WERI-Rb-1 (cell line): ENCODE results near the gene SPSB1.
"Not testable (repeated sequence)": the region's sequence is repeated elsewhere in the genome, so short reads cannot be mapped to it uniquely, and the experiment has no call there.

Experiments
- DNase-seq: peaks from one replicate; pipeline ENCODE4 v3.0.0-alpha.2; 2020
- H3K27ac ChIP-seq: fragments of 250-450 bp; sonication (Bioruptor Pico); 2 replicates; pipeline ENCODE4 v1.5.1; 2020; ENCODE audit warnings: mild to moderate bottlenecking, moderate library complexity
- H3K27me3 ChIP-seq: fragments of 250-450 bp; sonication (Bioruptor Pico); 2 replicates; pipeline ENCODE4 v1.5.1; 2021; ENCODE audit warnings: mild to moderate bottlenecking, low read depth, moderate library complexity; ENCODE audit not compliant: insufficient read depth, severe bottlenecking
- H3K36me3 ChIP-seq: fragments of 250-450 bp; sonication (Bioruptor Pico); 2 replicates; pipeline ENCODE4 v1.5.1; 2020; ENCODE audit warnings: mild to moderate bottlenecking, moderate library complexity
- H3K4me3 ChIP-seq: 2 replicates; pipeline ENCODE4 v1.5.1; 2011; ENCODE audit warnings: low read depth, mild to moderate bottlenecking, control low read depth, low read length
- H3K9me3 ChIP-seq: fragments of 250-450 bp; sonication (Bioruptor Pico); 2 replicates; pipeline ENCODE4 v1.5.1; 2021; ENCODE audit warnings: mild to moderate bottlenecking, moderate library complexity; ENCODE audit not compliant: severe bottlenecking
- CTCF ChIP-seq: IDR thresholded peaks from 2 replicates; pipeline ENCODE4 v1.5.1; 2011; ENCODE audit warnings: low read depth, mild to moderate bottlenecking, control low read depth, inconsistent platforms, low read length

SPSB1 gene

GRCh38 chr1:9296850-9297249 is 4.2 kb downstream of the SPSB1 start:
- no peak for DNase-seq
- H3K27ac ChIP-seq = no peak overlapping the region
- H3K36me3 ChIP-seq = peaks cover 33% of the 10 kb centered on the region
- no peak for TF ChIP-seq CTCF
- H3K9me3 ChIP-seq = no peaks in the 10 kb centered on the region
- no peaks in the 10 kb centered on the region for H3K27me3 ChIP-seq
- H3K4me3 ChIP-seq = no peak overlapping the region

- H3K4me3 ChIP-seq = no peak overlapping the region
- H3K36me3 ChIP-seq = peaks cover 35% of the 10 kb centered on the region
- H3K9me3 ChIP-seq = no peaks in the 10 kb centered on the region
- H3K27ac ChIP-seq = no peak overlapping the region
- DNase-seq = no peak
- no peak for TF ChIP-seq CTCF
- no peaks in the 10 kb centered on the region for H3K27me3 ChIP-seq
These were observed 5.1 kb downstream of the SPSB1 start for GRCh38 chr1:9297831-9298230.

- H3K27me3 ChIP-seq = no peaks in the 10 kb centered on the region
- no peak for DNase-seq
- H3K4me3 ChIP-seq = no peak overlapping the region
- H3K36me3 ChIP-seq = peaks cover 35% of the 10 kb centered on the region
- no peak overlapping the region for H3K27ac ChIP-seq
- TF ChIP-seq CTCF = no peak
- H3K9me3 ChIP-seq = no peaks in the 10 kb centered on the region
These were observed 5.6 kb downstream of the SPSB1 start for GRCh38 chr1:9298282-9298681.

- H3K27ac ChIP-seq, H3K27me3 ChIP-seq, H3K9me3 ChIP-seq, DNase-seq, H3K4me3 ChIP-seq: not testable (repeated sequence)
- H3K36me3 ChIP-seq = peaks cover 35% of the 10 kb centered on the region
These were observed 7.2 kb downstream of the SPSB1 start for GRCh38 chr1:9299571-9300541.

- H3K4me3 ChIP-seq = no peak overlapping the region
- no peak for DNase-seq
- H3K9me3 ChIP-seq = no peaks in the 10 kb centered on the region
- H3K27me3 ChIP-seq = no peaks in the 10 kb centered on the region
- TF ChIP-seq CTCF = no peak
- H3K36me3 ChIP-seq = peaks cover 35% of the 10 kb centered on the region
- no peak overlapping the region for H3K27ac ChIP-seq
These were observed 7.9 kb downstream of the SPSB1 start for GRCh38 chr1:9300573-9300972.

- Histone ChIP-seq H3K4me3 (no peak overlapping the region), H3K27ac (no peak overlapping the region), H3K36me3 (peaks cover 16% of the 10 kb centered on the region), H3K27me3 (no peaks in the 10 kb centered on the region), H3K9me3 (no peaks in the 10 kb centered on the region)
- TF ChIP-seq CTCF = no peak
- no peak for DNase-seq
These were observed 10.2 kb downstream of the SPSB1 start for GRCh38 chr1:9302745-9303524.
